ENCODE measurements around the gene TDRD9.

Gene TDRD9

DNA sequence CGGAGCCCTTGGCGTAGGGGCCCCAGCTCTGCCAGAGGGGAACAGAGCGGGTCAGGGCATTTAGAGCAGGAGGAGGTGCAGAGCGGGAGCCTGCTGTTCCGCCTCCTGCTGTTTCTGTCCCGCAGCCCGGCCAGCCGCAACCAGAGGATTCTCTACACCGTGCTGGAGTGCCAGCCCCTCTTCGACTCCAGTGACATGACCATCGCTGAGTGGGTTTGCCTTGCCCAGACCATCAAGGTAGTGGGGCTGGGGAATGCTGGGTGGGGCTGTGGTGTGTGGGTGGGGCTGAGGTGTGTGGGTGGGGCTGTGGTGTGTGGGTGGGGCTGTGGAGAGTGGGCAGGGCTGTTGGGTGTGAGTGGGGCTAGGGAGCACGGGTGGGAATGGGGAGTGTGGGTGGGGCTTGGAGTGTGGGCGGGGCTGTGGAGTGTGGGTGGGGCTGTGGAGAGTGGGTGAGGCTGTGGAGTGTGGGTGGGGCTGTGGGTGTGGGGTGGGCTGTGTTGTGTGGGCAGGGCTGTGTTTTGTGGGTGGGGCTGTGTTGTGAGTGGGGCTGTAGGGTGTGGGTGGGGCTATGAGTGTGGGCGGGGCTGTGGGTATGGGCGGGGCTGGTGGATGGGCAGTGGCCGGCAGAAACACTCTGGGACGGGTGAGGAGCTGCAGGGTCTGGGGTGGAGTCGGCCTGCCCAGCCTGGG lies 165.3 kb downstream of the TDRD9 start:
- no peak for DNase-seq (ENCODE audit: low read depth)

GRCh38 chr14:104094056-104094708 lies 165.9 kb downstream of the TDRD9 start:
- no peak for DNase-seq (ENCODE audit: low read depth)

- peak; percentile 6 for DNase-seq (ENCODE audit: low read depth)
These were observed 166.6 kb downstream of the TDRD9 start for GRCh38 chr14:104094709-104095425.

- no peak for DNase-seq (ENCODE audit: low read depth)
These were observed 167.4 kb downstream of the TDRD9 start for GRCh38 chr14:104095426-104096310.

- DNase-seq (ENCODE audit: low read depth) = no peak
These were observed 168.1 kb downstream of the TDRD9 start for GRCh38 chr14:104096318-104096717.

DNA sequence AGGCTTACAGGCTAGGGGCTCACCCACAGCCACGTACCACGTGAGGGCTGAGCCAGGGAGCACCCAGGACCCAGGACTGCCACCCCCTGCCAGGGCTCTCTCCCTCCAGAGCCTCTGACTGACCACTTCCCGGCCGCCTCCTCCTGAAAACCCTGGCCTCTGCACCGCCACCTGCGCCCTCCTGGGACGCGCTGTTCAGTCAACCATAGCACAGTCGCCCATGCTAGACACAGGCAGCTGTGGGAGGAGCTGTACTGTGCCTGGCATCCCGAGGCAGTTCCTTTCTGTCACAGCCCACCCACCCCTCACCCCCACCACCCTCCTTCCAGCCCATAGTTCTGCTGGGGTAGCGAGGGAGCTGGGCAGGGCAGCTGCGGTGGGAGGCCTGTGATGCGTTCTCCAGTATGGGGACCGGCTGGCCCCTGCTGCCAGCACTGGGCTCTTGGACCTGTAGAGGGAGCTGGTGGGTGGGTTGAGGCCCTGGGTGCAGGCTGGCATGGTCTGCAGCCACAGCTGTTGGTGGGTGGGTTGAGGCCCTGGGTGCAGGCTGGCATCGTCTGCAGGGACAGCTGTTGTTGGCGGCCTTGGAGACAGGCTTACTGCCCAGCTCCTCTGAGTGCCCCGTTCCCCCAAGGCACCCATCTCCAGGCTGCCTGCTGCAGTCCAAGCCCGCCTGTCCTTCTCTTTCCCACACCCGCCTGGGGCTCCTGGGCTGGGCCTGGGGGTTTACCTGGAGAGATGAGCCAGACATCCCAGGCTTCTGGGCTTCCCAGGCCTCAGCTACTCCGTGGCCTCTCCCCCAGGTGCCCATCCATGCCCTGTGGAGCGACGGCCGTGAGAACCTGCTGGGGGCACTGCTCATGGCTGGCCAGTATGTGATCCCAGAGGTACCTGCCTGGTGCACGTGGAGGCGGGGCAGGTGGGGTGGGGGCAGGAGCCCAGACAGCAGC lies 168.8 kb downstream of the TDRD9 start:
- no peak for DNase-seq (ENCODE audit: low read depth)

DNA sequence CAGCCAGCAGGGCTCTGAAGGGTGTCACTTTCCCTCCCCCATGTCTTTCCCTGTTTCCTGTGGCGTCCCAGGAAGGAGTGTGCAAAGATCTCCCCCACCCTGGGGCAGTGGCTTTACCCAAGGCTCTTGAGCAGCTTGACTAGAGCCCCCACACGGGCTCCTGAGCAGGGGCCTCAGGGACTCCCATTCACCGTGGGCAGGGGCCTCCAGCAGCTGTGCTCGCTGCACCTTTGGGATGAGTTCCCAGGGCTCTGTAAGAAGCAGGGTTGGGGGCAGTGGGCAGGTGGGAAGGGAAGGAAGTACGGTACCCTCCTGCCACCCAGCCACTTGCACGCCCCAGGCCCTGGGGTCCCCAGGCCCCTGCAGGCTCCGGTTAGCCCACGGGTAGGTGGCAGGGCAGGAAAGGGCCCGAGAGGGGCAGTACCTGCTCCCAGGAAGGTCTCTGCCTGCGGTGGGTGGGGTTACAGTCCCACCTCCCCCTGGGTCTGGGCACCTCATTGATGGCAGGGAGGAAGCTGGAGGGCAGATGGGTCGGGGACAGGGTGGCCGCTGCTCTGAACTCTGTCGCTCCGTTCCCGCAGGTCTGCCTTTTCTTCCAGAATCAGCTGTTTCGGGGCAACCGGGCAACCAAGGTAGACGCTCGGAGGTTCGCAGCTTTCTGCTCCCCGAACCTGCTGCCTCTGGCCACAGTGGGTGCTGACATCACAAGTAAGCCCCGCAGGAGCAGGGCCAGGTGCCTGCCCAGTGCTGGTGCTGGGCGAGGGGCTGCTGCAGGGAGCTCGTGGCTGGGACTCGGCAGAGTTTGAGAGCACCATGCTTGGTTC lies 170.2 kb downstream of the TDRD9 start:
- no peak for DNase-seq (ENCODE audit: low read depth)

GRCh38 chr14:104099096-104100041 lies 171.1 kb downstream of the TDRD9 start:
- DNase-seq (ENCODE audit: low read depth) = no peak

- DNase-seq (ENCODE audit: low read depth) = no peak
These were observed 172.2 kb downstream of the TDRD9 start for GRCh38 chr14:104100171-104101085.

DNA sequence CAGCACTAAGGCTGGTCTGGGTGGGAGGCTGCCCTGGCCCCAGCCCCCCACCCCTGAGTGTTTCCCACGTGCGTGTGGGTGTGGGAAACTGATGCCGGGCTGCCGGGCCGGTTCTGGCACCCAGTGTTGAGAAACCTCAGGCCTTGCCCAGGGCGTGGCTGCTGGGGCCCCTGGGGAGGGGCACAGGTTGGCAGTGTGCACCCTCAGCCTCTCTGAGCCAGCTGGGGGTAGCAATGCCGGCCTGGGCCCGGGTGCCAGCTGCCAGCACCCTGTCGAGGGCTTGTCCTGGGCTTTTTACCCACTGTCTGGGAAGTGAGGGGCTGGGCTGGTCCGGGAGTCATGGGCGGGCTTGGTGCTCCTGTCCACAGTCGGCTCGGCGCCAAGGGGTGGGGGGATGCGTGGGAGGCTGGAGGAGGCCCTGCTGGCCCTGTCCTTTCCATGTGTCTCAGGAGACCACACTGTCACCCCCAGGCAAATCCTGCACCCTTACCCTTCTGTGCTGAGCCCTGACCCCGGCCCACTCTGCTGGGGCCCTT lies 172.9 kb downstream of the TDRD9 start:
- no peak for DNase-seq (ENCODE audit: low read depth)

DNA sequence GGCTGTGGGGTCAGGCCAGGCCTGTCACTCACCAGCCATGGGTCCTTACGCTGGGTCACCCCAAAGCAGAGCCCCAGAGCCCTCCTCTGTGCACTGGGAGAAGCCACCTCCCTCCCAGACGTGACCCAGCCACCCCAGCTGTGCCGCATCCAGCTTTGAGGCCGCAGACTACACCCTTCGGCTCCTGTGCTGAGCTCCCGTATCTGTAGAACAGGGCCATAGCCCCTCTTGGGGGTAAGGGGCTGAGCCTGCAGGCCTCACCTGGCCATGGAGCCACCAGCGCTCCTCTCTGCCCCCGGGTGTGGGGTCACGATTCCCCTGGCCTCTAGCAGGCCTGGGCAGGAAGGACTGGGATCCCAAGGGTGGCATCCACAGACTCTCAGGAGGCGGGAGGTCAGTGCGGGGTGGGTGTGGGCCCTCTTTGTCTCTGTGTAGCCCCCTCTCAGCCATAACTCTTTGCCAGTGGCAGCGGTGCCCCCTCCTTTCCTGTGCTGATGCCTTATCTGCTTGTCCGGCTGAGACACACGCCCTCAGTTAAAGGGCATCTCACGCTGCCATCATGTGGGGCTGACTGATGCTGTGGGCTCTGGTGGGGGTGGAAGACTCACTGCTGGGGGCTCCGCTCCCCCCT lies 173.5 kb downstream of the TDRD9 start:
- DNase-seq (ENCODE audit: low read depth) = no peak
